ENCODE results near the gene ARHGEF4.

ARHGEF4 gene

GRCh38 chr2:130818809-130819208 lies 17.9 kb upstream of the ARHGEF4 start:
- DNase-seq: no peak

DNA sequence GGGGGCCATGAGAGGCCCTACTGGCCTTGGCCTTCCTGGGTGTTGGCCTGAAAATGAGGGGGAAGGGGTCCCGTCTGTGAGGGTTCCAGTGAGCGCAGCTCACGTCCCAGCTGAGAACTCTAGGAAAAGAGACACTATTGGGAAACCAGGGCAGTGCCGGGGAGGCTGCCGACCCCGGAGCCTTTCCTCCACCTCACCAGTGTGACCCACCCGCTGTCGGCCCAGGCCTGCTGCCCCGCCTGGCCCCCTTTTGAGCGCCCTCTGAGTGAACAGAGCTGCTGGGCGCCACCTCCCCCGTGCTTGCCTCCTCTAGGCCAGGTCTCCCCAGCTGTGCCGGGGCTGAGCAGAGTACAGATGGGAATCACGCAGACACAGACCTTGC lies 17.5 kb upstream of the ARHGEF4 start:
- DNase-seq: no peak

GRCh38 chr2:130819608-130820278 lies 17.0 kb upstream of the ARHGEF4 start:
- no peak for DNase-seq

GRCh38 chr2:130820279-130820861 lies 16.3 kb upstream of the ARHGEF4 start:
- DNase-seq: no peak

DNA sequence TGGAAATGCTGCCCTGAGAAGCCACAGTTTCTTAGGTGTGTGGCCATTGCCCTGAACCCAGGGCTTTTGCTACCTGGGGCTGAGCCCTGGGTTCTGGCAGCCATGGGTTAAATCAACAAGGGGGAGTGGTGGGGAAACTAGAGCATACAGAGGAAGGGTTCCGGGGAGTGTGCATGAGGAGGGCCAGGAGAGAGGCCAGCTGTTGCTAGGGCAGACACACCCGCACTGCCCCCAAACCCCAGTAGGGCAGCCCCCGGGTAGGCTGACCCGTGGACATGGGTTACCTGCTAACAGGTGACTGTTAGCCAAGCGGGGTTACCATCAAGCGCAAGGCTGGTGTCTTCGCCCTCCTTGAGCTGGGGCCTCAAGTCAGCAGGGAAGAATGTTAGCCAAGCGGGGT lies 14.8 kb upstream of the ARHGEF4 start:
- DNase-seq: no peak

- no peak for DNase-seq
Measured at GRCh38 chr2:130822766-130823165, 13.9 kb upstream of the ARHGEF4 start.

DNA sequence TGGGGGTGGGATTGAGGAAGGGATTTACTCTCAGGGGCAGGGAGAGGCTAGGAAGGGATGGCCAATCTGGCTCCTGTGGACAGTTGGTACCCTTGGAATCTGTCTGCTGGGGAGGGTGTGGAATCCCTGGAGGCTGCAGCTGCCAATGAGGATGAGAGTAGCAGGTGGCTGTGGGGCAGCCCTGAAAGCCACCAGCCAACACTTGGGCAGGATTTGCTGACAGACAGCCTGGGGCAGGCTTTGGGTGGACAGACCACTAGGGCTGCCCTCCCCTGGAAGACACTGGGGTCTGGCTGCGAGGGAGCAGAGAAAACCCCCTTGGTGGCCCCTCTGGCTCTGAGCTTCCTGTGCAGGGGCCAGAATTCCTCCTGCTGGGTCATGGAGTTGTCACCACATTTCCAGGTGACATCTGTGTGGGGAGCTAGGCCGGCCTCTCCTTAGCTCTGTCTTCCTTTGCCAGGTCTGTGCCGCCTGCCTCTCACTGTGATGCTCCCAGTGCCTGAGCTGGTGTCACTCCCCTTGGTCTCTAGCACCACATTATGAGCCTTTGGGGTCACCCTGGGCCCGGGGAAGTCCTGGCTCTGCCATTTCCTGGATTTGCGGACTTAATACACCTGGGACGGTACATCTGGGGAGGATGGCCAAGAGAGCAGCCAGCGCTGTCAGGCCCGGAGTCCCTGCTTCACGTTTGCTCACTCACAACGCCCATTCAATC lies 13.4 kb upstream of the ARHGEF4 start:
- DNase-seq: no peak

DNA sequence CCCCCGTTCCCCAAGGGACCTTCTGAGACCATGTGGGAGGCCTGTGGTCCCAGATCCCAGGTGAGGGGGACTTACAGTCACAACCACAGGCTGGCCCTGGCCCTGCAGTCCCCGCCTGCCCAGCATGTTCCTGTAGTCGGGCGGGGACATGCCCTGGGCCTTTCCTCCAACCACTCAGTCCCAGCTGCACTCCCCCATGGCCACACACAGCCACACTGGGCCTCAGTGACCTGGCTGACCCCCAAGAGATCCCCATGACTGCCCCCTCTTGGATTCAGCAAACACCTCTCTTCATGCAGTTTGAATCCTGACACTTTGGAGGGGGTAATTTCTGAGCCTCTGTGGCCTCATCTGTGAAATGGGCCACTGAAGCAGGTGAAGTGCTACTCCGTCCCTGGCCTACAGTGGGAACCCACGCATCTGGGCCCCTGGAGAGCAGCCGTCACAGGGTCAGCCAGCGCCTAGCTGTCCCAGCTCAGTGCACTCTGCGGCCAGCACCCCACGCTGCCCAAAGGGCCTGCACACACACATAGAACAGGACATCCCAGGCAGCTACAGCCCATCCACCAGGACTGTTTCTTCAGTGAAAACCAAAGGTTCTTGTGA lies 12.7 kb upstream of the ARHGEF4 start:
- no peak for DNase-seq

- DNase-seq: no peak
Measured at GRCh38 chr2:130824492-130825061, 12.1 kb upstream of the ARHGEF4 start.

DNA sequence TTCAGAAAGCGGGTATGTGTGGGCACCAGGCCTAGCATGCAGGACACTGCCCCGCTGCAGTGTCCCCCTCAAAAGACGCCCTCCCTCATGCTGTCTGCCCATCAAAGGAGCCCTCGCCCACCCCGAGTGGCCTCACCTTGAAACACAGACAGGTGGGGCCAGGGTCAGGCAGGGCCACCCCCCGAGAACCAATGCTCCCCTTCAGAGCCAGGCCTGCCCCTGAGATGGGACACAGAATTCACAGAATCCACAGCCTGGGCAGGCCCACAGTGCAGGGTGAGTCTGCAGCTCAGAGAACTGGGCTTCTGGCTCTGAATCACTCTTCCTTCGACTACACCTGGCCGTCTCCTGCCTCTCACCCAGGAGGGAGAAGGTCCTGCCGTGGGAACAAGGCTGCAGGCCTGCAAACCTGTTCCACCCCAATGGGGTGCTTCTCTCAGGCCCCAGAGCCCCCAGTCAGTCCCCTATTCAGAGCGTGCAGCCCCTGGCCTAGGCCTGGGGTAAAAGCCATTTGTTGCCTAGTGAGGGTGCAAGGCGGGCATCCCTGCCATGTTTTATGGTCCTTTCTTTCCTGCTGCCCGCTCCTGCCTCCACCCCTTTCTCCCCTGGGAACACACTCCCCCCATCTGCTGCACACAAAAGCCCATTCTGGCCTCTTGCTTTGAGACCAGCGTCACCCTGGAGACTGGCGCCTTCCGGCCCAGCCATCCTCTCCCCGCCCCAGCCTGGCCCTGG lies 11.3 kb upstream of the ARHGEF4 start:
- DNase-seq: no peak

DNA sequence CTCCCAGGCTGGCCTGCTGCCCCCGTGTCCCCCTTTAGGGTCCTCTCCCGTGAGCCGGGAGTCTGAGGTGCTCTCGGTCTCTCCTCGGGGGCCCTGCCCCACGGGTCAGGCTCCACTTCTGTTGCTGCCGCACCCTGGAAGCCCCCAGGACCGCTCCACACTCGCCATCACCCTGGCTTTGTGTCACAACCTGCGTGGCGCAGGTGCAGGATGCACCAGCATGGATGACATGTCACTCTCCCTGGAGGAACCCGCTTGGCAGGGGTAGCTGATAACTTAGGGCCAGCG lies 10.8 kb upstream of the ARHGEF4 start:
- no peak for DNase-seq

DNA sequence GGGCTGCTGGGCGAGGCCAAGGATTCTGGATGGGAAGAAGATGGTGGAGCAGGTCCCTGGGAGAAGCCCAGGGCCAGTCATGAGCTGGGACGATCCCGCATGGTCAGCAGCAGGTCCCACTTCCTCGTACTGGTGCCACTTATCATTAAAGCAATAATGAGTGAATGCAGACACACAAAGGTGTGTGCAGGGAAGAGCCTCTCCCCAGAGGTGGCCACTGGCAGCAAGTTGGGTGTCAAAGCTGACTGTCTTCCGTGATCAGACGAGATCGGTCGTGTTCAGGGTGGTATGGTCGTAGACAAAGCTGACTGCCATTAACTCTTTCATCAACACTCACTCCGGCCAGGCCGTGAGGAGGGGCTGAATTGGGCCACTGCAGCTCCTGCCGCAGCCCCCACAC lies 10.3 kb upstream of the ARHGEF4 start:
- no peak for DNase-seq

GRCh38 chr2:130826821-130827501 lies 9.8 kb upstream of the ARHGEF4 start:
- DNase-seq: no peak

GRCh38 chr2:130827502-130828251 lies 9.0 kb upstream of the ARHGEF4 start:
- DNase-seq: no peak

GRCh38 chr2:130828461-130828860 lies 8.3 kb upstream of the ARHGEF4 start:
- no peak for DNase-seq

DNA sequence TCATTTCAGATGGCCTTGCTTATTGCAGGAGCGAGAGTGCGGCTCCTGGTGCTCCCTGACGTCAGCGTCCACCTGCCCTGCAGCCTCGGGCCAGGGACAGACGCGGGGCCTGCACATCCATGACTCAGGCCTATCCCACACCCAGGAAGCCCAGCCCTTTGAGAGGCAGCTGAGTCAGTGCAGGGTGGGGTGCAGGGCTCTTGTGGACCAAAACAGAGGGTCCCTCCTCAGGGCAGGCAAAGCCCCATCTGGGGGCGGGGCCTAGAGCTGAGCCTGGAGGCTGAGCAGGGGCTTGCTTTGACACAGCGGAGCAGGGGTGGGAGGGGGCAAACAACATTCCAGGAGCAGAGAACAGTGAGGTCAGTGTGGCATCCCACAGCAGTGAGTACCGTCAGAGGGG lies 7.7 kb upstream of the ARHGEF4 start:
- DNase-seq: no peak

DNA sequence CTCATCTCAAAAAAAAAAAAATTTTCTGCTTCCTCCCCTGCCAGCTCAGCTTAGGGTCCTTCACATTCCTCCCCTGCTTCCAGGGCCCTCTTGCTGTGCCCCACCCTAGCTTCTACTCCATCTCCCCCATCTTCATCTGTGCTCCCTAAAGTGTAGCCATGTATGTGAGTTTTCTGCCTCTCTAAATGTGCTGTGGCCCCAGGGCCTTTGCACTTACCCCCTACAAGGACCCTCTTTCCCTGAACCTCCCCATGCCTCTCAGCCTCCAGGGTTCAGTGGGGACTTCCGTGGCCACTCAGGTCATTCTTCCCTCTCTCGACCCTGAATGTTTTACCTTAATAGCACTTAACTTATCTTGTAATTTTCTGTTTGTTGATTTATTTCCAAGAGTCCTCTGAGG lies 6.2 kb upstream of the ARHGEF4 start:
- no peak for DNase-seq

DNA sequence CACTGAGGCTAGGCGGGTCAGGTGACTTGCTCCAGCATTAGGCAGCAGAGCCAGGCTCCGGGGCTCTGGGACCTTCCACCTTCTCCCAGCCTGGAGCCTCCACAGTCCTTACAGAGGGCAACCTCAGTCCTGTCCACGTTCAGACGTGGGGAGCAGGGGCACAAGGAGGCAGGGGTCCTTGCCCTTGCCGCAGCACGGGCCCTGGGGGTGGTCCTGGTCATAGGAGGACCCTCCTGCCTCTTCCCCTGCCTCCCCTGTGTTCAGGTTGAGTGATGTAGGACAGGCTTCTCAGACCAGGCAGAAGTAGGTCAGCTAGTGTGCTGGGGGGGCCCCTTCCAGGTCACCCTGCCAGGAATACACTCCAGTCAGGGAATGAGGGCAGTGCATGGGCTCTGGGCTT lies 5.4 kb upstream of the ARHGEF4 start:
- DNase-seq: no peak

- DNase-seq: no peak
Measured at GRCh38 chr2:130832296-130832940, 4.3 kb upstream of the ARHGEF4 start.

DNA sequence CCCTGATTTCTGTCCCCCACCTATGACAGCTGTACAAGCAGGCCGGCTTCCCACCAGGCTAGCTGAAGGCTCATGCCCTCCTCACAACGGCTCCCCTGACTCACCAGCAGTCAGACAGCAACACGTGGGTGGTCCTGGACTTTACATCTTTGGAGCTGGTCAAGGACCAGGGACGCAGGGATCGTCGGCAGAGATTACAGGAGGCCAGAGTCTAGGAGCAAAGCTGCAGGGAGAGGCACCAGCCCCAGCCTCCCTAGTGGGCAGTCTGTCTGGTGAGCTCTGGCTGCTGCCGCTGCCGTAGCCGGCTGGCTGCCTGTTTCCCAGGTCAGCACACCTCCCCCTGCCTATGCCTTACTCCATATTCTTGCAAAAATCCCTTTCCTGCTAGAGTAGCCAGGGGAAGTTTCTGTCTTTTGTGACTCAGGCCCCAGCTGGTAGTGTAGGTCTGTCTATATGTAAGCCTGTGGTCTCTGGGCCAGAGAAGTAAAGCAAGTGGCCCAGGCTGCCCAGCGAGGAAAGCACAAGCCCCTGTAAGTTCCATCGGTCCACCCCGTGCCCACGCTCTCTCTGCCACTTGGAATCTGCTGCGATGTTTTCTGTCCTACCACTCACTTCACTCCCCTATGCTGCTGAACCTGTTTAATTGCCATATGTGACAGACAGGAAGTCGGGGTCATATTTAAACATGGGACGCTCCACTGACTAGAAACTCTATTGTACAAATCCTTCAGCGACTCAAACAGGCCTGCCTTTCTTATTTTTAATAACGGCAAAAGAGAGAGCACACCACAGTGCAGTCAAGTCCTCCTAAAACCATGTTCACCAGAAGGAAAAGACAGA lies 2.4 kb upstream of the ARHGEF4 start:
- DNase-seq: no peak
